Upper lobe of left lung (tissue), 6 donors: Measurements from ENCODE around the gene OPRD1. TPM values are rescaled to one million over a fixed set of nuclear protein-coding genes. Genes with fewer than 3 reads are reported as not detected.
"Not testable (repeated sequence)": the region's sequence is repeated elsewhere in the genome, so short reads cannot be mapped to it uniquely, and the experiment has no call there.

Experiments used
- ATAC-seq, 2 donors: fragments of 200-7000 bp; cut with Tn5 transposase; one replicate each; pipeline ENCODE4 v1.9.1; 2022; ENCODE audit warnings: mild to moderate bottlenecking in 2 of 2, moderate library complexity in 2 of 2; ENCODE audit not compliant: low FRiP score in 2 of 2
- DNase-seq, 2 donors: peaks; one replicate each; pipeline ENCODE4 v3.0.0-alpha.2; 2019 to 2020
- H3K27ac ChIP-seq, 4 donors: fragments of 200-600 bp; sonication (generic); one replicate each; pipeline ENCODE4 v1.5.1; 2016 to 2019
- H3K27me3 ChIP-seq, 4 donors: fragments of 200-600 bp; sonication (generic); one replicate each; pipeline ENCODE4 v1.5.1; 2017 to 2019
- H3K36me3 ChIP-seq, 4 donors: fragments of 200-600 bp; sonication (generic); one replicate each; pipeline ENCODE4 v1.5.1; 2016 to 2019
- H3K4me1 ChIP-seq, 4 donors: fragments of 200-600 bp; sonication (generic); one replicate each; pipeline ENCODE4 v1.5.1; 2018 to 2019
- H3K4me3 ChIP-seq, 4 donors: fragments of 200-600 bp; sonication (generic); one replicate each; pipeline ENCODE4 v1.5.1; 2017 to 2019; ENCODE audit warnings: mild to moderate bottlenecking in 2 of 4, moderate library complexity in 1 of 4
- H3K9me3 ChIP-seq, 4 donors: fragments of 200-600 bp; sonication (generic); one replicate each; pipeline ENCODE4 v1.5.1; 2018 to 2019
- CTCF ChIP-seq, 6 experiments: fragments of 450-650 bp in 4 of 6; fragments of 200-600 bp in 2 of 6; sonication (generic) in 2 of 6; IDR thresholded peaks; one replicate each; pipeline ENCODE4 v1.5.1; 2016 to 2019; ENCODE audit warnings: antibody characterized with exemption in 6 of 6
- EP300 ChIP-seq, 4 donors: sonication (generic); formaldehyde crosslinking; IDR thresholded peaks; one replicate each; pipeline ENCODE4 v1.5.1; 2017; ENCODE audit warnings: antibody characterized with exemption in 4 of 4, control low read depth in 2 of 4
- POLR2A ChIP-seq, 4 donors: fragments of 450-650 bp; IDR thresholded peaks; one replicate each; pipeline ENCODE4 v1.5.1; 2016 to 2017; ENCODE audit warnings: antibody characterized with exemption in 4 of 4, mild to moderate bottlenecking in 2 of 4
- POLR2AphosphoS5 ChIP-seq, 2 donors: sonication (generic); formaldehyde crosslinking; IDR thresholded peaks; one replicate each; pipeline ENCODE4 v1.5.1; 2017; ENCODE audit warnings: antibody characterized with exemption in 2 of 2
- WGBS, 2 donors: methylation state at CpG; one replicate each; pipeline ENCODE4 v1.1.5; 2017 to 2018; 5-methylcytosine and 5-hydroxymethylcytosine counted together
- total RNA-seq, 6 donors: library from RNA; depleted of rRNA in 4 of 6; stranded (reverse); fragments of >200 nt in 4 of 6; gene quantifications; one replicate each; pipeline versions ENCODE4 v1.1.0 to v1.2.1, GENCODE V29; 2016 to 2021
- donor health status: DM: no; HTN: no; CAD: no; lungs with moderate emphysema.
- donor health status: DM: no; HTN: yes; CAD: no; lungs with severe emphysema.

The OPRD1 gene
- total RNA-seq, 6 donors from 2014 or later = not detected

GRCh38 chr1:28792644-28793121, 19.3 kb upstream of the OPRD1 start:
- WGBS, 2 donors = 68 to 76% methylated on average over 1 of the region's 1 CpG
- Histone ChIP-seq H3K27ac (no peak overlapping the region), H3K9me3 (no peaks in the 10 kb centered on the region), H3K4me1 (peaks cover 0 to 3% (median 0%) of the 10 kb centered on the region in 4 donors), H3K4me3 (no peak overlapping the region), H3K27me3 (no peaks in the 10 kb centered on the region), H3K36me3 (no peaks in the 10 kb centered on the region)
- DNase-seq (no peak), ATAC-seq (no peak)
- TF ChIP-seq POLR2A (IDR thresholded peaks at IDR 0.05) (no peak), POLR2AphosphoS5 (IDR thresholded peaks at IDR 0.05) (no peak), CTCF (IDR thresholded peaks at IDR 0.05) (peak in 1 of 6 experiments; percentile 13), EP300 (IDR thresholded peaks at IDR 0.05) (no peak)

GRCh38 chr1:28794582-28794981, 17.4 kb upstream of the OPRD1 start:
- H3K27me3 ChIP-seq, H3K27ac ChIP-seq, H3K4me3 ChIP-seq, H3K9me3 ChIP-seq, H3K36me3 ChIP-seq, ATAC-seq, DNase-seq, H3K4me1 ChIP-seq: not testable (repeated sequence)
- 92 to 96% methylated on average over 5 of the region's 5 CpGs for WGBS, 2 donors

GRCh38 chr1:28796352-28797211, 15.4 kb upstream of the OPRD1 start:
- WGBS, 2 donors = 68 to 69% methylated on average over 18 of the region's 18 CpGs
- Histone ChIP-seq H3K27me3 (no peaks in the 10 kb centered on the region), H3K9me3 (no peaks in the 10 kb centered on the region), H3K4me3 (no peak overlapping the region), H3K36me3 (no peaks in the 10 kb centered on the region), H3K27ac (no peak overlapping the region), H3K4me1 (peaks cover 0 to 3% (median 0%) of the 10 kb centered on the region in 4 donors)
- DNase-seq (no peak), ATAC-seq (no peak)
- TF ChIP-seq POLR2AphosphoS5 (IDR thresholded peaks at IDR 0.05) (no peak), EP300 (IDR thresholded peaks at IDR 0.05) (no peak), CTCF (IDR thresholded peaks at IDR 0.05) (no peak), POLR2A (IDR thresholded peaks at IDR 0.05) (no peak)

- H3K27me3 ChIP-seq = no peaks in the 10 kb centered on the region
- no peaks in the 10 kb centered on the region for H3K36me3 ChIP-seq
- no peak overlapping the region for H3K4me3 ChIP-seq
- H3K9me3 ChIP-seq = no peaks in the 10 kb centered on the region
- ATAC-seq (no peak), DNase-seq (no peak)
- no peak overlapping the region for H3K27ac ChIP-seq
- peaks cover 0 to 3% (median 0%) of the 10 kb centered on the region in 4 donors for H3K4me1 ChIP-seq
- TF ChIP-seq POLR2A (IDR thresholded peaks at IDR 0.05) (no peak), EP300 (IDR thresholded peaks at IDR 0.05) (no peak), POLR2AphosphoS5 (IDR thresholded peaks at IDR 0.05) (no peak), CTCF (IDR thresholded peaks at IDR 0.05) (no peak)
- WGBS, 2 donors = 62 to 68% methylated on average over 3 of the region's 3 CpGs
These were observed 11.6 kb upstream of the OPRD1 start for GRCh38 chr1:28800324-28800723.

- H3K27me3 ChIP-seq = no peaks in the 10 kb centered on the region
- WGBS, 2 donors = 86 to 94% methylated on average over 6 of the region's 6 CpGs
- DNase-seq = no peak
- no peak for TF ChIP-seq EP300 (IDR thresholded peaks at IDR 0.05)
- no peak for TF ChIP-seq POLR2AphosphoS5 (IDR thresholded peaks at IDR 0.05)
- TF ChIP-seq CTCF (IDR thresholded peaks at IDR 0.05) = no peak
- no peak for TF ChIP-seq POLR2A (IDR thresholded peaks at IDR 0.05)
- H3K36me3 ChIP-seq = no peaks in the 10 kb centered on the region
- no peak overlapping the region for H3K27ac ChIP-seq
- no peaks in the 10 kb centered on the region for H3K9me3 ChIP-seq
- H3K4me3 ChIP-seq = no peak overlapping the region
- no peak for ATAC-seq
- peaks cover 0 to under 1% (median 0%) of the 10 kb centered on the region in 4 donors for H3K4me1 ChIP-seq
These were observed 10.5 kb upstream of the OPRD1 start for GRCh38 chr1:28801461-28801860.
